Prostate gland (tissue), 2 donors: ENCODE measurements around the gene SCNN1A.
"Not testable (repeated sequence)": the region's sequence is repeated elsewhere in the genome, so short reads cannot be mapped to it uniquely, and the experiment has no call there.

Experiments used
- POLR2A ChIP-seq: fragments of 450-650 bp; IDR thresholded peaks from one replicate; pipeline ENCODE4 v1.6.1; 2016; ENCODE audit warnings: antibody characterized with exemption, mild to moderate bottlenecking
- TF ChIP-seq, protein P1 (sequence below), 4 experiments: fragments of 200-600 bp in 2 of 4; fragments of 450-650 bp in 2 of 4; sonication (generic) in 2 of 4; IDR thresholded peaks; 1 replicate in 3 of 4; 2 replicates in 1 of 4; pipeline ENCODE4 v1.5.1; 2016 to 2019; ENCODE audit warnings: antibody characterized with exemption in 4 of 4, mild to moderate bottlenecking in 2 of 4, moderate library complexity in 2 of 4

- TF ChIP-seq, protein P1, sequence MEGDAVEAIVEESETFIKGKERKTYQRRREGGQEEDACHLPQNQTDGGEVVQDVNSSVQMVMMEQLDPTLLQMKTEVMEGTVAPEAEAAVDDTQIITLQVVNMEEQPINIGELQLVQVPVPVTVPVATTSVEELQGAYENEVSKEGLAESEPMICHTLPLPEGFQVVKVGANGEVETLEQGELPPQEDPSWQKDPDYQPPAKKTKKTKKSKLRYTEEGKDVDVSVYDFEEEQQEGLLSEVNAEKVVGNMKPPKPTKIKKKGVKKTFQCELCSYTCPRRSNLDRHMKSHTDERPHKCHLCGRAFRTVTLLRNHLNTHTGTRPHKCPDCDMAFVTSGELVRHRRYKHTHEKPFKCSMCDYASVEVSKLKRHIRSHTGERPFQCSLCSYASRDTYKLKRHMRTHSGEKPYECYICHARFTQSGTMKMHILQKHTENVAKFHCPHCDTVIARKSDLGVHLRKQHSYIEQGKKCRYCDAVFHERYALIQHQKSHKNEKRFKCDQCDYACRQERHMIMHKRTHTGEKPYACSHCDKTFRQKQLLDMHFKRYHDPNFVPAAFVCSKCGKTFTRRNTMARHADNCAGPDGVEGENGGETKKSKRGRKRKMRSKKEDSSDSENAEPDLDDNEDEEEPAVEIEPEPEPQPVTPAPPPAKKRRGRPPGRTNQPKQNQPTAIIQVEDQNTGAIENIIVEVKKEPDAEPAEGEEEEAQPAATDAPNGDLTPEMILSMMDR (IDR thresholded peaks at IDR 0.05) = not testable (repeated sequence)
- TF ChIP-seq POLR2A = not testable (repeated sequence)
Measured at GRCh38 chr12:6344101-6344660, 31.2 kb downstream of the SCNN1A start.
